Jurkat, Clone E6-1 (cell line): Measurements from ENCODE around the gene MYRFL.
A peak's percentile ranks its signal among the peaks of the same experiment; 100 is the strongest.

ENCODE experiments used
- DNase-seq: peaks from one replicate; pipeline ENCODE4 v3.0.0-alpha.2; 2011; ENCODE audit warnings: low read depth, low spot score
- H3K4me3 ChIP-seq: 2 replicates; pipeline ENCODE4 v1.5.1; 2011; ENCODE audit warnings: mild to moderate bottlenecking, low read length, control low read depth, moderate library complexity

Gene MYRFL

GRCh38 chr12:69886109-69886508 lies 61.1 kb downstream of the MYRFL start:
- no peak overlapping the region for H3K4me3 ChIP-seq
- no peak for DNase-seq

- no peak overlapping the region for H3K4me3 ChIP-seq
Observed at GRCh38 chr12:69886715-69887114, 61.7 kb downstream of the MYRFL start.

GRCh38 chr12:69888901-69889300 lies 63.9 kb downstream of the MYRFL start:
- H3K4me3 ChIP-seq: no peak overlapping the region
- no peak for DNase-seq

More at GRCh38 chr12:69886715-69887114, 61.7 kb downstream of the MYRFL start:
- DNase-seq: no peak

GRCh38 chr12:69894800-69895383 lies 69.9 kb downstream of the MYRFL start:
- no peak for DNase-seq
- H3K4me3 ChIP-seq: no peak overlapping the region

GRCh38 chr12:69896653-69897381 lies 71.8 kb downstream of the MYRFL start:
- no peak overlapping the region for H3K4me3 ChIP-seq
- DNase-seq: no peak

- DNase-seq: no peak
- no peak overlapping the region for H3K4me3 ChIP-seq
Observed at GRCh38 chr12:69897744-69898143, 72.7 kb downstream of the MYRFL start.

GRCh38 chr12:69898236-69898635 lies 73.2 kb downstream of the MYRFL start:
- no peak overlapping the region for H3K4me3 ChIP-seq
- no peak for DNase-seq

GRCh38 chr12:69900720-69901131 lies 75.7 kb downstream of the MYRFL start:
- no peak overlapping the region for H3K4me3 ChIP-seq
- DNase-seq: peak; percentile 54

GRCh38 chr12:69901221-69901905 lies 76.3 kb downstream of the MYRFL start:
- no peak overlapping the region for H3K4me3 ChIP-seq
- no peak for DNase-seq

- H3K4me3 ChIP-seq: no peak overlapping the region
- DNase-seq: no peak
Observed at GRCh38 chr12:69903548-69903947, 78.5 kb downstream of the MYRFL start.

- H3K4me3 ChIP-seq: no peak overlapping the region
- DNase-seq: no peak
Observed at GRCh38 chr12:69904777-69905176, 79.8 kb downstream of the MYRFL start.

GRCh38 chr12:69905801-69906200 lies 80.8 kb downstream of the MYRFL start:
- DNase-seq: no peak
- H3K4me3 ChIP-seq: no peak overlapping the region

GRCh38 chr12:69906411-69907216 lies 81.6 kb downstream of the MYRFL start:
- DNase-seq: peak; percentile 15
- H3K4me3 ChIP-seq: no peak overlapping the region

- H3K4me3 ChIP-seq: no peak overlapping the region
- DNase-seq: no peak
Observed at GRCh38 chr12:69908203-69908602, 83.2 kb downstream of the MYRFL start.

- DNase-seq: no peak
- H3K4me3 ChIP-seq: no peak overlapping the region
Observed at GRCh38 chr12:69910694-69911093, 85.7 kb downstream of the MYRFL start.

- H3K4me3 ChIP-seq: no peak overlapping the region
- DNase-seq: no peak
Observed at GRCh38 chr12:69913526-69913925, 88.5 kb downstream of the MYRFL start.

GRCh38 chr12:69915964-69916363 lies 90.9 kb downstream of the MYRFL start:
- no peak overlapping the region for H3K4me3 ChIP-seq
- DNase-seq: no peak

- no peak overlapping the region for H3K4me3 ChIP-seq
- DNase-seq: no peak
Observed at GRCh38 chr12:69916544-69917235, 91.7 kb downstream of the MYRFL start.

- no peak overlapping the region for H3K4me3 ChIP-seq
- no peak for DNase-seq
Observed at GRCh38 chr12:69918287-69918686, 93.3 kb downstream of the MYRFL start.
